DMS153 treated with DMSO at 0.1 percent for 48 hours (cell line): Measurements from ENCODE around the gene EPB41L1.
"Not testable (repeated sequence)": the region's sequence is repeated elsewhere in the genome, so short reads cannot be mapped to it uniquely, and the experiment has no call there.

Source experiments
- DNase-seq: peaks from one replicate; lab custom pipeline; 2025; ENCODE audit not compliant: unreplicated experiment; lab: John Stamatoyannopoulos, UW

Gene EPB41L1

GRCh38 chr20:36125097-36125496, 29.4 kb upstream of the EPB41L1 start:
- DNase-seq, result no peak

- no peak for DNase-seq
Observed at GRCh38 chr20:36126836-36127527, 27.6 kb upstream of the EPB41L1 start.

GRCh38 chr20:36128463-36129159, 25.9 kb upstream of the EPB41L1 start:
- DNase-seq, result no peak

- DNase-seq, result no peak
Observed at GRCh38 chr20:36129160-36129543, 25.4 kb upstream of the EPB41L1 start.

GRCh38 chr20:36130390-36130789, 24.1 kb upstream of the EPB41L1 start:
- no peak for DNase-seq

GRCh38 chr20:36132802-36133211, 21.7 kb upstream of the EPB41L1 start:
- no peak for DNase-seq

- no peak for DNase-seq
Observed at GRCh38 chr20:36133821-36134220, 20.7 kb upstream of the EPB41L1 start.

GRCh38 chr20:36135159-36135558, 19.4 kb upstream of the EPB41L1 start:
- no peak for DNase-seq

- no peak for DNase-seq
Observed at GRCh38 chr20:36135821-36136220, 18.7 kb upstream of the EPB41L1 start.

- DNase-seq, result not testable (repeated sequence)
Observed at GRCh38 chr20:36137313-36137712, 17.2 kb upstream of the EPB41L1 start.

- DNase-seq, result no peak
Observed at GRCh38 chr20:36141310-36141709, 13.2 kb upstream of the EPB41L1 start.

- no peak for DNase-seq
Observed at GRCh38 chr20:36144336-36144735, 10.2 kb upstream of the EPB41L1 start.

- DNase-seq, result no peak
Observed at GRCh38 chr20:36145877-36146707, 8.4 kb upstream of the EPB41L1 start.

GRCh38 chr20:36147690-36148089, 6.8 kb upstream of the EPB41L1 start:
- no peak for DNase-seq

GRCh38 chr20:36148439-36148838, 6.1 kb upstream of the EPB41L1 start:
- DNase-seq, result no peak

- no peak for DNase-seq
Observed at GRCh38 chr20:36149012-36149411, 5.5 kb upstream of the EPB41L1 start.

- DNase-seq, result no peak
Observed at GRCh38 chr20:36149469-36149868, 5.1 kb upstream of the EPB41L1 start.

GRCh38 chr20:36150489-36150846, 4.1 kb upstream of the EPB41L1 start:
- no peak for DNase-seq

- DNase-seq, result no peak
Observed at GRCh38 chr20:36150847-36151539, 3.5 kb upstream of the EPB41L1 start.

GRCh38 chr20:36152261-36152660, 2.3 kb upstream of the EPB41L1 start:
- DNase-seq, result no peak

GRCh38 chr20:36153204-36153603, 1.3 kb upstream of the EPB41L1 start:
- DNase-seq, result no peak
